Erythroblast (primary cell): Measurements from ENCODE around the gene GRIN3B.

Experiments used
- GATA1 ChIP-seq: IDR thresholded peaks from 2 replicates; pipeline ENCODE4 v1.6.1; 2011; ENCODE audit warnings: low read depth, mild to moderate bottlenecking, control low read depth, low read length, moderate library complexity
- POLR2A ChIP-seq: IDR thresholded peaks from 2 replicates; pipeline ENCODE4 v1.6.1; 2011; ENCODE audit warnings: mild to moderate bottlenecking, low read length

- no peak for TF ChIP-seq POLR2A
- no peak for TF ChIP-seq GATA1
These were observed 1.4 kb downstream of the GRIN3B start for GRCh38 chr19:1001538-1002166.
